H1 (cell line): ENCODE measurements around the gene UBR7. TPM values are rescaled to one million over a fixed set of nuclear protein-coding genes. Genes with fewer than 3 reads are reported as not detected.

Experiments
- CHD1 ChIP-seq: IDR thresholded peaks from 2 replicates; pipeline ENCODE4 v1.6.1; 2012; ENCODE audit warnings: low read depth, low read length, improper control_type of control experiment
- KDM5A ChIP-seq: fragments of 200-600 bp; IDR thresholded peaks from 2 replicates; pipeline ENCODE4 v1.7.1; 2012; ENCODE audit warnings: mild to moderate bottlenecking, low read length, inconsistent platforms, mixed read lengths
- RAD21 ChIP-seq, 2 experiments: IDR thresholded peaks in 1 of 2; conservative IDR thresholded peaks in 1 of 2; 2 replicates each; pipeline ENCODE4 v1.6.1; 2011; ENCODE audit warnings: low read depth in 2 of 2, low read length in 2 of 2, improper control_type of control experiment in 1 of 2, inconsistent platforms in 1 of 2, mild to moderate bottlenecking in 1 of 2, moderate library complexity in 1 of 2
- RFX5 ChIP-seq: IDR thresholded peaks from 2 replicates; pipeline ENCODE4 v1.6.1; 2011; ENCODE audit warnings: low read depth, low read length, improper control_type of control experiment, borderline replicate concordance
- SIX5 ChIP-seq: IDR thresholded peaks from 2 replicates; pipeline ENCODE4 v1.6.1; 2011; ENCODE audit warnings: mild to moderate bottlenecking, low read depth, low read length
- SP1 ChIP-seq: IDR thresholded peaks from 2 replicates; pipeline ENCODE4 v1.6.1; 2011; ENCODE audit warnings: low read depth, low read length
- SP2 ChIP-seq: IDR thresholded peaks from 2 replicates; pipeline ENCODE4 v1.6.1; 2012; ENCODE audit warnings: mild to moderate bottlenecking, low read length, inconsistent platforms
- polyA plus RNA-seq, 7 experiments: library from polyadenylated mRNA; depleted of rRNA in 3 of 7; stranded (reverse) in 5 of 7; unstranded in 2 of 7; fragments of >200 nt in 5 of 7; fragments of 200-250 nt in 2 of 7; gene quantifications; 1 replicate in 5 of 7; 2 replicates in 1 of 7; 4 replicates in 1 of 7; pipeline versions ENCODE4 v1.2.1 to v1.2.3, GENCODE V29; 2011 to 2013; ENCODE audit warnings: missing spikeins in 2 of 7, mixed read lengths in 2 of 7
- total RNA-seq: library from RNA; stranded (reverse); fragmentation: NEBNext Ultra II Directional; extraction: Animal tissue kit (Norgen Biotek cat#: 25700); gene quantifications from 2 replicates; pipeline ENCODE4 v1.2.1, GENCODE V29; 2021
- TF ChIP-seq, protein P1 (sequence below), 3 experiments: IDR thresholded peaks; 1 replicate in 2 of 3; 2 replicates in 1 of 3; pipeline versions ENCODE4 v1.5.1 to v1.6.1; 2011; ENCODE audit warnings: low read length in 3 of 3, mild to moderate bottlenecking in 3 of 3, inconsistent platforms in 2 of 3, low read depth in 1 of 3, moderate library complexity in 1 of 3; ENCODE audit not compliant: insufficient read depth in 1 of 3; ENCODE audit errors: control extremely low read depth in 1 of 3

UBR7 gene
- total and polyA plus RNA-seq, 2 of the 8 experiments (the other 6 are each of a cell fraction or from before 2014, with no cell fraction given): 20.1 to 28.4 TPM

DNA sequence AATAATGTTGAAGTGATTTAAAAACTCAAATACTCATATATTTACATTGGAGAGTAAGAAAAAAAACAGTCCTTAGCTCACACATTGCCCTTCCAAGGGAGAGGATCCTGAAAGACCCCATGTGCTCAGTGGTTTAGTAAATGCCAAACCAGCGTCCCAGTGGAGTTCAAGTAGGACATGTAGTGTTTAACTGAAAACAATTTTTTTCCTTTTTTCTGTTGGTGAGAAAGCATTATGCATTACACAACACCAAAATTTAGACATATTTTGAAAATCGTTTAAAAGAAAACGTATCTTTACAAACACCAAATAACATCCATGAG, 33.6 kb downstream of the UBR7 start (continued):
- TF ChIP-seq, protein P1, sequence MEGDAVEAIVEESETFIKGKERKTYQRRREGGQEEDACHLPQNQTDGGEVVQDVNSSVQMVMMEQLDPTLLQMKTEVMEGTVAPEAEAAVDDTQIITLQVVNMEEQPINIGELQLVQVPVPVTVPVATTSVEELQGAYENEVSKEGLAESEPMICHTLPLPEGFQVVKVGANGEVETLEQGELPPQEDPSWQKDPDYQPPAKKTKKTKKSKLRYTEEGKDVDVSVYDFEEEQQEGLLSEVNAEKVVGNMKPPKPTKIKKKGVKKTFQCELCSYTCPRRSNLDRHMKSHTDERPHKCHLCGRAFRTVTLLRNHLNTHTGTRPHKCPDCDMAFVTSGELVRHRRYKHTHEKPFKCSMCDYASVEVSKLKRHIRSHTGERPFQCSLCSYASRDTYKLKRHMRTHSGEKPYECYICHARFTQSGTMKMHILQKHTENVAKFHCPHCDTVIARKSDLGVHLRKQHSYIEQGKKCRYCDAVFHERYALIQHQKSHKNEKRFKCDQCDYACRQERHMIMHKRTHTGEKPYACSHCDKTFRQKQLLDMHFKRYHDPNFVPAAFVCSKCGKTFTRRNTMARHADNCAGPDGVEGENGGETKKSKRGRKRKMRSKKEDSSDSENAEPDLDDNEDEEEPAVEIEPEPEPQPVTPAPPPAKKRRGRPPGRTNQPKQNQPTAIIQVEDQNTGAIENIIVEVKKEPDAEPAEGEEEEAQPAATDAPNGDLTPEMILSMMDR (IDR thresholded peaks at IDR 0.05; ENCODE audit: control extremely low read depth in 1 of 3, insufficient read depth in 1 of 3, low read depth in 1 of 3, low read length in 3 of 3): no peak
- TF ChIP-seq SP2 (no peak), KDM5A (no peak), CHD1 (no peak), SP1 (no peak), SIX5 (no peak), RFX5 (no peak), RAD21 (IDR thresholded peaks at IDR 0.05 in 1 of 2, conservative IDR thresholded peaks at IDR 0.05 in 1 of 2; ENCODE audit: low read depth in 2 of 2, low read length in 2 of 2) (no peak)
- TF ChIP-seq, all 59 proteins: peak for 0
